SU-DHL-6 (cell line): ENCODE measurements around the gene NTM.

ENCODE experiments used
- H2AFZ ChIP-seq: fragments of 200-600 bp; sonication (generic); 2 replicates; pipeline ENCODE4 v1.6.1; 2014; ENCODE audit warnings: low read depth, mild to moderate bottlenecking, moderate library complexity, mixed read lengths, antibody characterized with exemption, low read length; ENCODE audit not compliant: severe bottlenecking
- H3F3A ChIP-seq: fragments of 200-600 bp; shearing (Covaris generic); 2 replicates; pipeline ENCODE4 v1.6.0; 2016; ENCODE audit warnings: antibody characterized with exemption, mild to moderate bottlenecking; ENCODE audit not compliant: insufficient read depth
- H3K27ac ChIP-seq: fragments of 200-600 bp; sonication (generic); 2 replicates; pipeline ENCODE4 v1.5.1; 2016; ENCODE audit warnings: low read depth, mild to moderate bottlenecking, low read length, moderate library complexity, mixed read lengths
- H3K27me3 ChIP-seq: fragments of 200-600 bp; sonication (generic), shearing (Covaris generic); 2 replicates; pipeline ENCODE4 v1.6.0; 2014; ENCODE audit warnings: mild to moderate bottlenecking, low read length
- H3K36me3 ChIP-seq: fragments of 200-600 bp; sonication (generic); 2 replicates; pipeline ENCODE4 v1.6.1; 2014; ENCODE audit warnings: mild to moderate bottlenecking, low read length, mixed read lengths
- H3K4me2 ChIP-seq: fragments of 300-600, 200-600 bp; shearing (Covaris generic), sonication (generic); 2 replicates; pipeline ENCODE4 v1.6.0; 2014; ENCODE audit warnings: low read length, low read depth, mild to moderate bottlenecking; ENCODE audit not compliant: poor library complexity, severe bottlenecking
- H3K4me3 ChIP-seq: fragments of 200-600 bp; sonication (generic); 2 replicates; pipeline ENCODE4 v1.5.1; 2014; ENCODE audit warnings: antibody characterized with exemption, low read length, mild to moderate bottlenecking, mixed read lengths; ENCODE audit not compliant: insufficient read depth, poor library complexity, severe bottlenecking
- H3K79me2 ChIP-seq: fragments of 200-600 bp; sonication (generic); 2 replicates; pipeline ENCODE4 v1.6.1; 2014; ENCODE audit warnings: mild to moderate bottlenecking, low read length, moderate library complexity; ENCODE audit not compliant: insufficient read depth
- H3K9ac ChIP-seq: fragments of 200-600 bp; sonication (generic); 2 replicates; pipeline ENCODE4 v1.7.0; 2014; ENCODE audit warnings: mild to moderate bottlenecking, low read length
- H3K9me2 ChIP-seq: fragments of 200-600 bp; sonication (generic); replicated peaks from 2 replicates; pipeline ENCODE4 v1.6.1; 2014; ENCODE audit warnings: low read length; ENCODE audit not compliant: insufficient read depth
- H3K9me3 ChIP-seq: fragments of 200-600 bp; sonication (generic); 2 replicates; pipeline ENCODE4 v1.6.1; 2014; ENCODE audit warnings: low read length, mixed read lengths; ENCODE audit not compliant: insufficient read depth
- H4K20me1 ChIP-seq: fragments of 200-600 bp; sonication (generic); 2 replicates; pipeline ENCODE4 v1.6.1; 2014; ENCODE audit warnings: low read depth, mild to moderate bottlenecking, antibody characterized with exemption, low read length, moderate library complexity, mixed read lengths
- CTCF ChIP-seq: fragments of 200-600 bp; sonication (generic); IDR thresholded peaks from one replicate; pipeline ENCODE4 v1.5.1; 2017; ENCODE audit warnings: antibody characterized with exemption, mild to moderate bottlenecking, low read length, moderate library complexity; ENCODE audit not compliant: insufficient read depth, poor library complexity, severe bottlenecking
- EZH2phosphoT487 ChIP-seq: fragments of 200-600 bp; sonication (generic), shearing (Covaris generic); conservative IDR thresholded peaks from 2 replicates; pipeline ENCODE4 v1.6.1; 2018; ENCODE audit warnings: mild to moderate bottlenecking, antibody characterized with exemption, low read length, moderate library complexity, mixed read lengths

Gene NTM

GRCh38 chr11:132125988-132126871, 755.8 kb downstream of the NTM start:
- Histone ChIP-seq H3K36me3 (no peaks in the 10 kb centered on the region), H3K9me2 (no peaks in the 10 kb centered on the region), H2AFZ (no peak overlapping the region), H3K27me3 (no peaks in the 10 kb centered on the region), H3K4me2 (no peak overlapping the region), H3K4me3 (no peak overlapping the region), H3K79me2 (no peaks in the 10 kb centered on the region), H3K9me3 (no peaks in the 10 kb centered on the region), H4K20me1 (no peaks in the 10 kb centered on the region), H3K27ac (no peak overlapping the region), H3F3A (no peaks in the 10 kb centered on the region), H3K9ac (no peak overlapping the region)
- TF ChIP-seq CTCF (no peak), EZH2phosphoT487 (no peak)

GRCh38 chr11:132126973-132127899, 756.8 kb downstream of the NTM start:
- no peaks in the 10 kb centered on the region for H3K9me2 ChIP-seq

GRCh38 chr11:132127900-132128288, 757.5 kb downstream of the NTM start:
- H3K9ac ChIP-seq = no peak overlapping the region
- no peak overlapping the region for H3K27ac ChIP-seq
- no peaks in the 10 kb centered on the region for H3K27me3 ChIP-seq
- no peak for TF ChIP-seq CTCF
- no peak for TF ChIP-seq EZH2phosphoT487
- H3K9me2 ChIP-seq = no peaks in the 10 kb centered on the region
- H3F3A ChIP-seq = no peaks in the 10 kb centered on the region
- H3K9me3 ChIP-seq = no peaks in the 10 kb centered on the region
- no peak overlapping the region for H3K4me3 ChIP-seq
- H3K79me2 ChIP-seq = no peaks in the 10 kb centered on the region
- H3K36me3 ChIP-seq = no peaks in the 10 kb centered on the region
- no peak overlapping the region for H3K4me2 ChIP-seq
- no peaks in the 10 kb centered on the region for H4K20me1 ChIP-seq
- H2AFZ ChIP-seq = no peak overlapping the region

More at GRCh38 chr11:132126973-132127899, 756.8 kb downstream of the NTM start:
- H3K27me3 ChIP-seq = no peaks in the 10 kb centered on the region
- no peaks in the 10 kb centered on the region for H3K36me3 ChIP-seq
- no peaks in the 10 kb centered on the region for H3K79me2 ChIP-seq
- no peak overlapping the region for H3K4me2 ChIP-seq
- H3F3A ChIP-seq = no peaks in the 10 kb centered on the region
- H3K9ac ChIP-seq = no peak overlapping the region
- H3K27ac ChIP-seq = no peak overlapping the region
- TF ChIP-seq EZH2phosphoT487 (no peak), CTCF (no peak)
- no peaks in the 10 kb centered on the region for H4K20me1 ChIP-seq
- H3K4me3 ChIP-seq = no peak overlapping the region
- H2AFZ ChIP-seq = no peak overlapping the region
- no peaks in the 10 kb centered on the region for H3K9me3 ChIP-seq
